Mesodermal cell (in vitro differentiated cells): ENCODE results near the gene S100P. TPM values are rescaled to one million over a fixed set of nuclear protein-coding genes. Genes with fewer than 3 reads are reported as not detected.
"Not testable (repeated sequence)": the region's sequence is repeated elsewhere in the genome, so short reads cannot be mapped to it uniquely, and the experiment has no call there.

ENCODE experiments used
- H3K27ac ChIP-seq: 2 replicates; pipeline ENCODE4 v1.7.0; 2013; ENCODE audit warnings: mild to moderate bottlenecking, low read depth, low read length, moderate library complexity; ENCODE audit not compliant: severe bottlenecking
- H3K36me3 ChIP-seq: 2 replicates; pipeline ENCODE4 v1.7.1; 2013; ENCODE audit warnings: mild to moderate bottlenecking, low read length, moderate library complexity; ENCODE audit not compliant: control insufficient read depth, insufficient read depth
- H3K4me1 ChIP-seq: one replicate; pipeline ENCODE4 v1.7.1; 2013; ENCODE audit warnings: mild to moderate bottlenecking, low read length; ENCODE audit not compliant: insufficient read depth, control insufficient read depth, poor library complexity, severe bottlenecking
- H3K4me3 ChIP-seq: 2 replicates; pipeline ENCODE4 v1.7.0; 2013; ENCODE audit warnings: low read length, control low read depth, mild to moderate bottlenecking; ENCODE audit not compliant: insufficient read depth, poor library complexity, severe bottlenecking; ENCODE audit errors: extremely low read depth
- H3K9me3 ChIP-seq: 2 replicates; pipeline ENCODE4 v1.7.1; 2013; ENCODE audit warnings: mild to moderate bottlenecking, low read length, moderate library complexity; ENCODE audit not compliant: control insufficient read depth
- WGBS, 2 experiments: methylation state at CpG; one replicate each; pipeline ENCODE4 v1.1.5; 2013; ENCODE audit warnings: missing lambda C conversion rate in 2 of 2; ENCODE audit not compliant: insufficient coverage in 2 of 2; 5-methylcytosine and 5-hydroxymethylcytosine counted together
- polyA plus RNA-seq, 2 experiments: library from polyadenylated mRNA; stranded (reverse); fragments of 50-300 nt; gene quantifications; one replicate each; pipeline ENCODE4 v1.2.3, GENCODE V29; 2013

S100P gene
- polyA plus RNA-seq (2013, experiment 1 of 2), result not detected
- not detected for polyA plus RNA-seq (2013, experiment 2 of 2)

GRCh38 chr4:6693231-6694176 is at the start of gene S100P:
TSS of gene S100P (plus strand) at chr4:6693878. CDS start at chr4:6693933, 55 bp downstream.
- no peaks in the 10 kb centered on the region for H3K9me3 ChIP-seq
- peak within 1 kb of the TSS; percentile 3 for H3K27ac ChIP-seq
- 91 to 94% methylated on average over 15 to 25 of the region's 29 CpGs for WGBS, 2 experiments
- H3K4me1 ChIP-seq, result peaks cover 24% of the 10 kb centered on the region
- H3K36me3 ChIP-seq, result no peaks in the 10 kb centered on the region
- H3K4me3 ChIP-seq, result no peak within 1 kb of the TSS

DNA sequence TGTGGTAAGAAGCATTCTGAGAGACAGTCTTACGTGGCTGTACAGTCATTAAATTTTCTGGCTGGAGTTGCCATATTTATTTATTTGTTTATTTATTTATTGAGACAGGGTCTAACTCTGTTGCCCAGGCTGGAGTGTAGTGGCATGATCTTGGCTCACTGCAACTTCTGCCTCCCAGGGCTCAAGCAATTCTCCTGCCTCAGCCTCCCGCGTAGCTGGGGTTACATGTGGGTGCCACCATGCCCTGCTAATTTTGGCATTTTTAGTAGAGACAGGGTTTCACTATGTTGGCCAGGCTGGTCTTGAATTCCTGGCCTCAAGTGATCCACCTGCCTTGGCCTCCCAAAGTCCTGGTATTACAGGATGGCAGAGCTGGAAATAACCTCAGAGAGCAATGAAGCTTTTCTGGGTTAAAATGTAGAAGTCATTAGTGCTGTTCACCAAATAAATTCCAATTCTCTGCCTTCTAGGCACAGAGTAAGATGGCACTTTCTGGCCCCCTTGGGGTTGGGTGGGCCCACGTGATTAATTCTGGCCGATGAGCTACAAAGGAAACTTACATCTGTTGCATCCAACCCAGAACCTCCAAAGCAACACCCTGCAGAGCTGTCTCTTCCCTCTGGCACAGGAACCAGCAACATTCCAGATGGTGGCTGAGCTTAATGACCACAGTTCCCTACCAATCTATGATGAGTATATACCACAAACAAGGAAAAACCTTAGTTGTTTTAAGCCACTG is 48.7 kb upstream of the S100P start:
- WGBS, 2 experiments, result 64% methylated on average over 4 of the region's 5 CpGs

DNA sequence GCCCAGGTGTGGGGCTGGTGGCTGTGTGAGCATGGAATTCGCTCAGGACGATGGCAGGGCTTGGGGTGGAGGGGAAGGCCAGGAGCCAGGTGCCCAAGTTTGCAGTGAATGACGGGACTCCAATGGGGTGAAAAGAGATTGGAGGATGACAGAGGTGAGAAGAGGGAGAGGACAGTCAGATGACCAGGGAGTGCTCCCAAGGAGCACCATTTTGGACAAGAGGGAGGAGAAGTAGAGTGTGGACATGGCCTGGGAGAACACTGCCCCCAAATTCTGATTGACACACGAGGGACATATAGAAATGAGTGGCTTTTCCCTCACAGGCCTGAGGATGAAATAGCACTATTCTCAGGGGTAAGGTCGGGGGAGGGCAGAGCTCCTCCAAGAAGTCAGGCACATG is 46.5 kb upstream of the S100P start:
- WGBS, 2 experiments, result 82 to 92% methylated on average over 5 of the region's 5 CpGs
- Histone ChIP-seq H3K4me3 (no peak overlapping the region), H3K27ac (no peak overlapping the region), H3K4me1 (no peaks in the 10 kb centered on the region), H3K36me3 (peaks cover 13% of the 10 kb centered on the region), H3K9me3 (no peaks in the 10 kb centered on the region)

More for the DNA sequence above, 48.7 kb upstream of the S100P start:
- no peaks in the 10 kb centered on the region for H3K4me1 ChIP-seq
- peaks cover 18% of the 10 kb centered on the region for H3K36me3 ChIP-seq
- H3K9me3 ChIP-seq, result no peaks in the 10 kb centered on the region
- H3K27ac ChIP-seq, result no peak overlapping the region
- H3K4me3 ChIP-seq, result no peak overlapping the region

DNA sequence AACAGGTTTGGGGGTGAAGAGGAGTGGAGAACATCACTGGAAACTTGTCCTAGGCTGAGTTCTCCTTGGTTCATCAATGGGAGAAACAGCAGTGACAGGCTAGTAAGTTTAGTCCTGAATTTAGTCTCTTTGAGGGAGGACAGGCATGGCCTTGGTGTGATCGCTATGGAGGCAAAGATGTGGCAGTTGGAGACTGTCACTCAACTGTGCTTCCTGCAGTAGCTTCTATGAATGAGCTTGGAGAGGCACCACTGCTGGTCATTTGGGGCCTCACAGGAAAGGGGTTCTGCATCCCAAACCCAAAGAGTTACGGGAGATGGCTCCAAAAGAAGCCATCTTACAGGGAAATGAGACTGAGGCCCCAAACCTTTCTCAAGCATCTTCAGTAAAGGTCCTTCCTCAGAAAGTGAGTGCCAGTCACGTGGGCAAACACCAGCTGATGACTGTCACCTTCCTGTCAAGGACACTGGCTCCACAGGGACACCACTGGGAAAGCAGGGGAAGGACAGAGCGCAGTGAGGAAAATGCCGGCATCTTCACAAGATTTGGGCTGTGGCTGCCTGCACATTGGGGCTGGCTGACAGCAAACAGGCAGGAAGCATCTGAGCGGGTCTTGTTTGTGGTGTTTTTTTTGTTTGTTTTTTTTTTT is 46.0 kb upstream of the S100P start:
- 61 to 78% methylated on average over 6 of the region's 6 CpGs for WGBS, 2 experiments
- Histone ChIP-seq H3K27ac (no peak overlapping the region), H3K4me1 (no peaks in the 10 kb centered on the region)

DNA sequence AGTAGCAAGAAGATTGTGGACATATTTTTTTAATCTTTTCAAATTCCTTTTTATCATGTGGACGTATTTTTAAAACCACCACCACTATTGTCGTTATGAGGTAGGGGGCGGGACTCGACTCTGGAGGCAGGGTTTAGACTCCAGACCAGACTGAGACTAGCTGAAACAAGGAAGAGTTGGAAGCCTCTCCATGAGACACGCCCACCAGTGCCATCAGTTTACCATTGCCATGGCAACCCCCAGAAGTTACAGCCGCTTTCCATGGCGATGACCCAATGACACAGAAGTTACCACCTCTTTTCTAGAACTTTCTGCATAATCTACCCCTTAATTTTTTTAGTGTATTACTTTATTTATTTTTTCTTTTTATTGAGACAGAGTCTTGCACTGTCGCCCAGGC is 44.5 kb upstream of the S100P start:
- H3K27ac ChIP-seq, result no peak overlapping the region
- H3K4me3 ChIP-seq, result no peak overlapping the region
- no peaks in the 10 kb centered on the region for H3K4me1 ChIP-seq
- 86 to 93% methylated on average over 5 to 7 of the region's 8 CpGs for WGBS, 2 experiments
- H3K9me3 ChIP-seq, result no peaks in the 10 kb centered on the region
- H3K36me3 ChIP-seq, result no peaks in the 10 kb centered on the region

More for the DNA sequence above, 46.0 kb upstream of the S100P start:
- no peak overlapping the region for H3K4me3 ChIP-seq
- no peaks in the 10 kb centered on the region for H3K9me3 ChIP-seq
- H3K36me3 ChIP-seq, result peaks cover 8% of the 10 kb centered on the region

DNA sequence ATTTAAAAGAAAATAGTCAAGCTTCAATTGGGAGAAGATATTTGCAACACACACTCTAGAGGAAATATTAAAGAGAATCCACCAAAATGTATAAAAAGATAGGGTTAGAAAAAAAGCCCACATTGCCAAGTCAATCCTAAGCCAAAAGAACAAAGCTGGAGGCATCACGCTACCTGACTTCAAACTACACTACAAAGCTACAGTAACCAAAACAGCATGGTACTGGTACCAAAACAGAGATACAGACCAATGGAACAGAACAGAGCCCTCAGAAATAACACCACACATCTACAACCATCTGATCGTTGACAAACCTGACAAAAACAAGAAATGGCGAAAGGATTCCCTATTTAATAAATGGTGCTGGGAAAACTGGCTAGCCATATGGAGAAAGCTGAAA is 39.5 kb upstream of the S100P start:
- not testable (repeated sequence) for H3K4me3 ChIP-seq, H3K27ac ChIP-seq, H3K36me3 ChIP-seq, H3K4me1 ChIP-seq, H3K9me3 ChIP-seq
- WGBS, 2 experiments, result no CpG with 5 or more reads among the region's 3 CpGs

DNA sequence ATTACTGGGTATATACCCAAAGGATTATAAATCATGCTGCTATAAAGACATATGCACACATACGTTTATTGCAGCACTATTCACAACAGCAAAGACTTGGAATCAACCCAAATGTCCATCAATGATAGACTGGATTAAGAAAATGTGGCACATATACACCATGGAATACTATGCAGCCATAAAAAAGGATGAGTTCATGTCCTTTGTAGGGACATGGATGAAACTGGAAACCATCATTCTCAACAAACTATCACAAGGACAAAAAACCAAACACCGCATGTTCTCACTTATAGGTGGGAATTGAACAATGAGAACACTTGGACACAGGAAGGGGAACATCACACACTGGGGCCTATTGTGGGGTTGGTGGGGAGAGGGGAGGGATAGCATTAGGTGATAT is 38.4 kb upstream of the S100P start:
- WGBS, 2 experiments, result no CpG with 5 or more reads among the region's 2 CpGs
- not testable (repeated sequence) for H3K4me1 ChIP-seq, H3K4me3 ChIP-seq, H3K9me3 ChIP-seq, H3K27ac ChIP-seq, H3K36me3 ChIP-seq

DNA sequence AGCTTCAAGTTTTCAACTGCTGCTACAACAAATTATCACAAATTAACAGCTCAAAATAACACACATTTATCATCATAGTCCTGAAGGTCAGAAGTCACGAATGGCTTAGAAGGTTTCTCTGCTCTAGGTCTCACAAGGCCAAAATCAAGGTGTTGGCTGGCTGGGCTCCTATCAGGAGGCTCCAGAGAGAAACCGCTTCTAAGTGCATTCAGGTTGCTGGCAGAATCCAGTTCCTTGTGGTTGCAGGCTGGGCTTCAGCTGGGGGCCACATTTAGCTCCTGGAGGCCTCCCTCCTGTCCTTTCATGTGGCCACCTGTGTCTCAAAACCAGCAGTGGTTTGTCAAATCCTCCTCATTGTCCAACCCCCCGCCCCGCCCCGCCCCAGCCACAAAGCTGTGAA is 37.8 kb upstream of the S100P start:
- no peaks in the 10 kb centered on the region for H3K4me1 ChIP-seq
- no peaks in the 10 kb centered on the region for H3K36me3 ChIP-seq
- WGBS, 2 experiments, result 82 to 96% methylated on average over 2 of the region's 5 CpGs
- H3K27ac ChIP-seq, result no peak overlapping the region
- H3K4me3 ChIP-seq, result no peak overlapping the region
- H3K9me3 ChIP-seq, result no peaks in the 10 kb centered on the region

GRCh38 chr4:6657242-6658208 is 36.2 kb upstream of the S100P start:
- Histone ChIP-seq H3K36me3 (no peaks in the 10 kb centered on the region), H3K4me3 (no peak overlapping the region), H3K9me3 (no peaks in the 10 kb centered on the region), H3K27ac (no peak overlapping the region), H3K4me1 (no peaks in the 10 kb centered on the region)
- WGBS, 2 experiments, result 84 to 89% methylated on average over 43 to 63 of the region's 65 CpGs

GRCh38 chr4:6658209-6658595 is 35.5 kb upstream of the S100P start:
- Histone ChIP-seq H3K4me3 (no peak overlapping the region), H3K4me1 (no peaks in the 10 kb centered on the region), H3K9me3 (no peaks in the 10 kb centered on the region), H3K36me3 (no peaks in the 10 kb centered on the region), H3K27ac (no peak overlapping the region)
- 95 to 99% methylated on average over 4 to 5 of the region's 7 CpGs for WGBS, 2 experiments
